OCI-LY1 (cell line): ENCODE data around the gene CCDC86.

Source experiments
- CTCF ChIP-seq: fragments of 200-600 bp; sonication (generic), shearing (Covaris generic); IDR thresholded peaks from 2 replicates; pipeline ENCODE4 v1.5.1; 2017; ENCODE audit warnings: mild to moderate bottlenecking, antibody characterized with exemption, low read length, moderate library complexity, mixed read lengths
- EZH2 ChIP-seq: fragments of 200-600 bp; sonication (generic), shearing (Covaris generic); IDR thresholded peaks from 2 replicates; pipeline ENCODE4 v1.8.0; 2017; ENCODE audit warnings: borderline replicate concordance, mixed run types, mild to moderate bottlenecking, antibody characterized with exemption, low read length, moderate library complexity, mixed read lengths

GRCh38 chr11:60809249-60809648, 32.7 kb upstream of the CCDC86 start:
- TF ChIP-seq CTCF = no peak
- TF ChIP-seq EZH2 = no peak
